WTC11 (cell line): ENCODE results near the gene NUP155.

Source experiments
- CBFB ChIP-seq: sonication (generic); formaldehyde crosslinking; IDR thresholded peaks from 2 replicates; pipeline ENCODE4 v1.8.1; 2022; ENCODE audit warnings: mild to moderate bottlenecking, low read depth, missing genetic modification reagents
- GRHL2 ChIP-seq: fragments of 250-450 bp; sonication (Bioruptor Pico); IDR thresholded peaks from 2 replicates; pipeline ENCODE4 v1.8.0; 2022; ENCODE audit warnings: mild to moderate bottlenecking, moderate library complexity; ENCODE audit not compliant: insufficient replicate concordance, severe bottlenecking
- GTF2I ChIP-seq: fragments of 250-450 bp; sonication (Bioruptor Pico); conservative IDR thresholded peaks from 2 replicates; pipeline ENCODE4 v1.4.0; 2021; ENCODE audit warnings: mild to moderate bottlenecking
- HMGA2 ChIP-seq: fragments of 250-450 bp; sonication (Bioruptor Pico); IDR thresholded peaks from 2 replicates; pipeline ENCODE4 v1.4.0; 2021; ENCODE audit warnings: mild to moderate bottlenecking, moderate library complexity
- IRF2 ChIP-seq: sonication (generic); formaldehyde crosslinking; IDR thresholded peaks from 2 replicates; pipeline ENCODE4 v1.8.0; 2022; ENCODE audit warnings: low read depth, missing genetic modification reagents, borderline replicate concordance
- TEAD4 ChIP-seq: sonication (generic); formaldehyde crosslinking; IDR thresholded peaks from 2 replicates; pipeline ENCODE4 v1.8.0; 2022; ENCODE audit warnings: mild to moderate bottlenecking, missing genetic modification reagents
- ZNF232 ChIP-seq: sonication (generic); formaldehyde crosslinking; IDR thresholded peaks from 2 replicates; pipeline ENCODE4 v1.8.0; 2022; ENCODE audit warnings: mild to moderate bottlenecking, missing genetic modification reagents
- ZNF671 ChIP-seq: fragments of 250-450 bp; sonication (Bioruptor Pico); IDR thresholded peaks from 2 replicates; pipeline ENCODE4 v1.8.0; 2021; ENCODE audit warnings: mild to moderate bottlenecking
- TF ChIP-seq, protein P1 (sequence below): sonication (generic); formaldehyde crosslinking; IDR thresholded peaks from 2 replicates; pipeline ENCODE4 v1.8.0; 2023; ENCODE audit warnings: mild to moderate bottlenecking, missing genetic modification reagents
- TF ChIP-seq, protein P2 (sequence below): fragments of 200-600 bp; IDR thresholded peaks from 2 replicates; pipeline ENCODE4 v1.8.0; 2022; ENCODE audit warnings: antibody characterized with exemption
- TF ChIP-seq, protein P3 (sequence below): sonication (generic); formaldehyde crosslinking; IDR thresholded peaks from 2 replicates; pipeline ENCODE4 v1.8.0; 2022; ENCODE audit warnings: mild to moderate bottlenecking, missing genetic modification reagents
- TF ChIP-seq, protein P4 (sequence below): sonication (generic); formaldehyde crosslinking; IDR thresholded peaks from 2 replicates; pipeline ENCODE4 v1.8.0; 2022; ENCODE audit warnings: mild to moderate bottlenecking, missing genetic modification reagents
- TF ChIP-seq, protein P5 (sequence below): sonication (generic); formaldehyde crosslinking; IDR thresholded peaks from 2 replicates; pipeline ENCODE4 v1.8.1; 2022; ENCODE audit warnings: low read depth, mild to moderate bottlenecking, moderate library complexity, missing genetic modification reagents, borderline replicate concordance
- TF ChIP-seq, protein P6 (sequence below): fragments of 250-450 bp; sonication (Bioruptor Pico); IDR thresholded peaks from 2 replicates; pipeline ENCODE4 v2.1.2; 2022; ENCODE audit warnings: mild to moderate bottlenecking, moderate library complexity

DNA sequence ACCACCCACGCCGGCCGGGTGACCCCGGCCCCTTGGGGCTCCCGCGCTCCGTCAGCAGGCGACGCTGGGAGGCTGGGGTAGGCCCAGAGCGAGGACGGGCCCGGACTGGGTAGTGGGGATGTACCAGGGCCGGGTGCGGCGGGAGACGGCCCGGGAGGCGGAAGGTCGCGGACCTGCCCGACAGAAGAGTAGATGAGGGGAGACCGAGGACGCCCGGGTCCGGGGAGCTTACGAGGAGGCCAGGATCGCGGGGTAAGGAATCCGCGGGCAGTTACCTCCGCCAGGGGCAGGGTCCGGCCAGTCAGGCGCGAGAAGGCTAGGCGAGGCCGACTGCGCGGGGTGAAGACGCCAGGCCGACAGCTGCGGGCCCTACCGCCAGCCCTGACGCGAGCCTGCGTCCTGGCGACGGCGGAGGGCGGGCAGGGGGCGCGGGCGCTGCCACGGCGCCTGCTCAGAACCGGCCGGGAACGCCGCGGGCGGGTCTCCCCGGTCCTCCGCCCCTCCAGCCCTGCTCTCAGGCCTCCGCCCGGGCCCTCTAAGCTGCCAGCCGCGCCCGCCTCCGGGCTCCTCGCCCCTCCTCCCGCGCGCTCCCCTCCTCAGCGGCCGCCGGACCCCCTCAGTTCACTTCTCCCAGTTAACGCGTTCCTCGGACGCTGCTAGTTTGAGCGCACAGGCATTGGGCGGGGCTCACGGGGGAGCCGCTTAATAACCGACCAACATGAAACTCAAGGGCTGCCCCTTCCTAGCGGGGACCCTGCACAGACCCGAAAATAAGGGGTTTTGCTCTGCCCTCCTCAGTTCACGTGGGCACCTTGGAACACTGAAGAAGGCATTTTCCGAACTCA lies 121.7 kb downstream of the NUP155 start, which contains the start of gene CPLANE1:
- TF ChIP-seq, protein P1, sequence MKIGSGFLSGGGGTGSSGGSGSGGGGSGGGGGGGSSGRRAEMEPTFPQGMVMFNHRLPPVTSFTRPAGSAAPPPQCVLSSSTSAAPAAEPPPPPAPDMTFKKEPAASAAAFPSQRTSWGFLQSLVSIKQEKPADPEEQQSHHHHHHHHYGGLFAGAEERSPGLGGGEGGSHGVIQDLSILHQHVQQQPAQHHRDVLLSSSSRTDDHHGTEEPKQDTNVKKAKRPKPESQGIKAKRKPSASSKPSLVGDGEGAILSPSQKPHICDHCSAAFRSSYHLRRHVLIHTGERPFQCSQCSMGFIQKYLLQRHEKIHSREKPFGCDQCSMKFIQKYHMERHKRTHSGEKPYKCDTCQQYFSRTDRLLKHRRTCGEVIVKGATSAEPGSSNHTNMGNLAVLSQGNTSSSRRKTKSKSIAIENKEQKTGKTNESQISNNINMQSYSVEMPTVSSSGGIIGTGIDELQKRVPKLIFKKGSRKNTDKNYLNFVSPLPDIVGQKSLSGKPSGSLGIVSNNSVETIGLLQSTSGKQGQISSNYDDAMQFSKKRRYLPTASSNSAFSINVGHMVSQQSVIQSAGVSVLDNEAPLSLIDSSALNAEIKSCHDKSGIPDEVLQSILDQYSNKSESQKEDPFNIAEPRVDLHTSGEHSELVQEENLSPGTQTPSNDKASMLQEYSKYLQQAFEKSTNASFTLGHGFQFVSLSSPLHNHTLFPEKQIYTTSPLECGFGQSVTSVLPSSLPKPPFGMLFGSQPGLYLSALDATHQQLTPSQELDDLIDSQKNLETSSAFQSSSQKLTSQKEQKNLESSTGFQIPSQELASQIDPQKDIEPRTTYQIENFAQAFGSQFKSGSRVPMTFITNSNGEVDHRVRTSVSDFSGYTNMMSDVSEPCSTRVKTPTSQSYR = no peak
- TF ChIP-seq, protein P2, sequence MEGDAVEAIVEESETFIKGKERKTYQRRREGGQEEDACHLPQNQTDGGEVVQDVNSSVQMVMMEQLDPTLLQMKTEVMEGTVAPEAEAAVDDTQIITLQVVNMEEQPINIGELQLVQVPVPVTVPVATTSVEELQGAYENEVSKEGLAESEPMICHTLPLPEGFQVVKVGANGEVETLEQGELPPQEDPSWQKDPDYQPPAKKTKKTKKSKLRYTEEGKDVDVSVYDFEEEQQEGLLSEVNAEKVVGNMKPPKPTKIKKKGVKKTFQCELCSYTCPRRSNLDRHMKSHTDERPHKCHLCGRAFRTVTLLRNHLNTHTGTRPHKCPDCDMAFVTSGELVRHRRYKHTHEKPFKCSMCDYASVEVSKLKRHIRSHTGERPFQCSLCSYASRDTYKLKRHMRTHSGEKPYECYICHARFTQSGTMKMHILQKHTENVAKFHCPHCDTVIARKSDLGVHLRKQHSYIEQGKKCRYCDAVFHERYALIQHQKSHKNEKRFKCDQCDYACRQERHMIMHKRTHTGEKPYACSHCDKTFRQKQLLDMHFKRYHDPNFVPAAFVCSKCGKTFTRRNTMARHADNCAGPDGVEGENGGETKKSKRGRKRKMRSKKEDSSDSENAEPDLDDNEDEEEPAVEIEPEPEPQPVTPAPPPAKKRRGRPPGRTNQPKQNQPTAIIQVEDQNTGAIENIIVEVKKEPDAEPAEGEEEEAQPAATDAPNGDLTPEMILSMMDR = no peak
- TF ChIP-seq HMGA2 (no peak), ZNF232 (CRISPR knock-in tag) (no peak), IRF2 (CRISPR knock-in tag) (no peak), CBFB (CRISPR knock-in tag) (no peak; the same call in 1 of the 2 replicates), TEAD4 (CRISPR knock-in tag) (no peak), GTF2I (CRISPR knock-in tag) (no peak), GRHL2 (CRISPR knock-in tag) (no peak), ZNF671 (no peak)
- TF ChIP-seq, protein P3, sequence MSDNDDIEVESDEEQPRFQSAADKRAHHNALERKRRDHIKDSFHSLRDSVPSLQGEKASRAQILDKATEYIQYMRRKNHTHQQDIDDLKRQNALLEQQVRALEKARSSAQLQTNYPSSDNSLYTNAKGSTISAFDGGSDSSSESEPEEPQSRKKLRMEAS (CRISPR knock-in tag) = no peak
- TF ChIP-seq, protein P4, sequence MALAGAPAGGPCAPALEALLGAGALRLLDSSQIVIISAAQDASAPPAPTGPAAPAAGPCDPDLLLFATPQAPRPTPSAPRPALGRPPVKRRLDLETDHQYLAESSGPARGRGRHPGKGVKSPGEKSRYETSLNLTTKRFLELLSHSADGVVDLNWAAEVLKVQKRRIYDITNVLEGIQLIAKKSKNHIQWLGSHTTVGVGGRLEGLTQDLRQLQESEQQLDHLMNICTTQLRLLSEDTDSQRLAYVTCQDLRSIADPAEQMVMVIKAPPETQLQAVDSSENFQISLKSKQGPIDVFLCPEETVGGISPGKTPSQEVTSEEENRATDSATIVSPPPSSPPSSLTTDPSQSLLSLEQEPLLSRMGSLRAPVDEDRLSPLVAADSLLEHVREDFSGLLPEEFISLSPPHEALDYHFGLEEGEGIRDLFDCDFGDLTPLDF (CRISPR knock-in tag) = no peak
- TF ChIP-seq, protein P5, sequence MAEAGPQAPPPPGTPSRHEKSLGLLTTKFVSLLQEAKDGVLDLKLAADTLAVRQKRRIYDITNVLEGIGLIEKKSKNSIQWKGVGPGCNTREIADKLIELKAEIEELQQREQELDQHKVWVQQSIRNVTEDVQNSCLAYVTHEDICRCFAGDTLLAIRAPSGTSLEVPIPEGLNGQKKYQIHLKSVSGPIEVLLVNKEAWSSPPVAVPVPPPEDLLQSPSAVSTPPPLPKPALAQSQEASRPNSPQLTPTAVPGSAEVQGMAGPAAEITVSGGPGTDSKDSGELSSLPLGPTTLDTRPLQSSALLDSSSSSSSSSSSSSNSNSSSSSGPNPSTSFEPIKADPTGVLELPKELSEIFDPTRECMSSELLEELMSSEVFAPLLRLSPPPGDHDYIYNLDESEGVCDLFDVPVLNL (CRISPR knock-in tag) = no peak
- TF ChIP-seq, protein P6, sequence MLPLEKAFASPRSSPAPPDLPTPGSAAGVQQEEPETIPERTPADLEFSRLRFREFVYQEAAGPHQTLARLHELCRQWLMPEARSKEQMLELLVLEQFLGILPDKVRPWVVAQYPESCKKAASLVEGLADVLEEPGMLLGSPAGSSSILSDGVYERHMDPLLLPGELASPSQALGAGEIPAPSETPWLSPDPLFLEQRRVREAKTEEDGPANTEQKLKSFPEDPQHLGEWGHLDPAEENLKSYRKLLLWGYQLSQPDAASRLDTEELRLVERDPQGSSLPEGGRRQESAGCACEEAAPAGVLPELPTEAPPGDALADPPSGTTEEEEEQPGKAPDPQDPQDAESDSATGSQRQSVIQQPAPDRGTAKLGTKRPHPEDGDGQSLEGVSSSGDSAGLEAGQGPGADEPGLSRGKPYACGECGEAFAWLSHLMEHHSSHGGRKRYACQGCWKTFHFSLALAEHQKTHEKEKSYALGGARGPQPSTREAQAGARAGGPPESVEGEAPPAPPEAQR = no peak
